Measurements from ENCODE around the gene DCDC2.

DNA sequence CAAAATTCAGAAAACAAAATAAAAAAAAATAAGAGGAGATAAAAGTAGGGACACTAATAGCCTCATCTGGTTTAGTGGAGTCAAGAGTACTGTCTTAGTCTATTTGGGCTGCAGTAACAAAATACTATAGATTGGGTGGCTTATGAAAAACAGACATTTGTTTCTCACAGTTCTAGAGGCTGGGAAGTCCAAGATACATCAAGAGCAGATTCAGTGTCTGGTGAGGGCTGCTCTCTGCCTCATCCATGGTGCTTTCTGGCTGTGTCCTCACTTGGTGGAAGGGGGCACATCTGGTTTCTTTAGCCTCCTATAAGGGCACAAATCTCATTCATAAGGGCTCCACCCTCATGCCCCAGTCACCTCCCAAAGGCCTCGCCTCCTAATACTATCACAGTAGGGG is 205.8 kb downstream of the DCDC2 start:
- TF ChIP-seq, protein P1, sequence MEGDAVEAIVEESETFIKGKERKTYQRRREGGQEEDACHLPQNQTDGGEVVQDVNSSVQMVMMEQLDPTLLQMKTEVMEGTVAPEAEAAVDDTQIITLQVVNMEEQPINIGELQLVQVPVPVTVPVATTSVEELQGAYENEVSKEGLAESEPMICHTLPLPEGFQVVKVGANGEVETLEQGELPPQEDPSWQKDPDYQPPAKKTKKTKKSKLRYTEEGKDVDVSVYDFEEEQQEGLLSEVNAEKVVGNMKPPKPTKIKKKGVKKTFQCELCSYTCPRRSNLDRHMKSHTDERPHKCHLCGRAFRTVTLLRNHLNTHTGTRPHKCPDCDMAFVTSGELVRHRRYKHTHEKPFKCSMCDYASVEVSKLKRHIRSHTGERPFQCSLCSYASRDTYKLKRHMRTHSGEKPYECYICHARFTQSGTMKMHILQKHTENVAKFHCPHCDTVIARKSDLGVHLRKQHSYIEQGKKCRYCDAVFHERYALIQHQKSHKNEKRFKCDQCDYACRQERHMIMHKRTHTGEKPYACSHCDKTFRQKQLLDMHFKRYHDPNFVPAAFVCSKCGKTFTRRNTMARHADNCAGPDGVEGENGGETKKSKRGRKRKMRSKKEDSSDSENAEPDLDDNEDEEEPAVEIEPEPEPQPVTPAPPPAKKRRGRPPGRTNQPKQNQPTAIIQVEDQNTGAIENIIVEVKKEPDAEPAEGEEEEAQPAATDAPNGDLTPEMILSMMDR (conservative IDR thresholded peaks at IDR 0.05 in 1 of 2, IDR thresholded peaks at IDR 0.05 in 1 of 2; ENCODE audit: extremely low read depth in 1 of 2, insufficient read depth in 1 of 2, low read depth in 1 of 2, low read length in 2 of 2): no peak
- TF ChIP-seq EZH2 (IDR thresholded peaks at IDR 0.05; ENCODE audit: borderline replicate concordance, low read length): no peak

Measured in mammary epithelial cell (primary cell).